H9 (cell line): ENCODE data around the gene GFPT2. TPM values are rescaled to one million over a fixed set of nuclear protein-coding genes. Genes with fewer than 3 reads are reported as not detected.

ENCODE experiments used
- DNase-seq: peaks from one replicate; pipeline ENCODE4 v3.0.0-alpha.2; 2017
- H2AFZ ChIP-seq: one replicate; pipeline ENCODE4 v1.6.1; 2013; ENCODE audit warnings: mild to moderate bottlenecking, low read length, control low read depth, moderate library complexity
- H2AK5ac ChIP-seq: 2 replicates; pipeline ENCODE4 v1.6.1; 2013; ENCODE audit warnings: low read length, control low read depth, mixed read lengths; ENCODE audit not compliant: insufficient read length
- H2BK120ac ChIP-seq: one replicate; pipeline ENCODE4 v1.6.1; 2013; ENCODE audit warnings: low read depth, mild to moderate bottlenecking, low read length, control low read depth, inconsistent platforms; ENCODE audit not compliant: poor library complexity, severe bottlenecking
- H2BK12ac ChIP-seq: 2 replicates; pipeline ENCODE4 v1.6.1; 2013; ENCODE audit warnings: low read length, control low read depth, mixed read lengths, low read depth; ENCODE audit not compliant: insufficient read length
- H2BK15ac ChIP-seq: 2 replicates; pipeline ENCODE4 v1.6.1; 2013; ENCODE audit warnings: low read depth, low read length, control low read depth
- H2BK20ac ChIP-seq: one replicate; pipeline ENCODE4 v1.6.1; 2013; ENCODE audit warnings: low read depth, mild to moderate bottlenecking, low read length, control low read depth, inconsistent platforms; ENCODE audit not compliant: poor library complexity, severe bottlenecking
- H2BK5ac ChIP-seq: 2 replicates; pipeline ENCODE4 v1.6.1; 2013; ENCODE audit warnings: low read length, control low read depth, mixed read lengths; ENCODE audit not compliant: insufficient read length
- H3K14ac ChIP-seq: 2 replicates; pipeline ENCODE4 v1.6.1; 2013; ENCODE audit warnings: low read length, control low read depth; ENCODE audit not compliant: insufficient read depth
- H3K18ac ChIP-seq: 2 replicates; pipeline ENCODE4 v1.6.1; 2013; ENCODE audit warnings: low read depth, mild to moderate bottlenecking, mixed read lengths, low read length, control low read depth; ENCODE audit not compliant: insufficient read length
- H3K23ac ChIP-seq: 2 replicates; pipeline ENCODE4 v1.6.1; 2013; ENCODE audit warnings: low read length, control low read depth, mixed read lengths, low read depth; ENCODE audit not compliant: insufficient read length
- H3K23me2 ChIP-seq: 2 replicates; pipeline ENCODE4 v1.6.1; 2013; ENCODE audit warnings: low read depth, mild to moderate bottlenecking, mixed read lengths, low read length, control low read depth; ENCODE audit not compliant: insufficient read length, poor library complexity, severe bottlenecking
- H3K27ac ChIP-seq: 2 replicates; pipeline ENCODE4 v1.5.1; 2013; ENCODE audit warnings: low read length, control low read depth, mixed read lengths, low read depth; ENCODE audit not compliant: insufficient read length
- H3K27me3 ChIP-seq: 2 replicates; pipeline ENCODE4 v1.6.1; 2013; ENCODE audit warnings: low read length, control low read depth, inconsistent platforms; ENCODE audit not compliant: insufficient read depth
- H3K4ac ChIP-seq: 2 replicates; pipeline ENCODE4 v1.6.1; 2013; ENCODE audit warnings: low read depth, mild to moderate bottlenecking, control low read depth, inconsistent platforms, low read length, moderate library complexity
- H3K4me1 ChIP-seq: 2 replicates; pipeline ENCODE4 v1.6.1; 2013; ENCODE audit warnings: low read length, control low read depth, inconsistent platforms; ENCODE audit not compliant: insufficient read depth
- H3K4me2 ChIP-seq: 2 replicates; pipeline ENCODE4 v1.6.1; 2013; ENCODE audit warnings: low read length, control low read depth, mixed read lengths; ENCODE audit not compliant: insufficient read length, insufficient read depth
- H3K56ac ChIP-seq: 2 replicates; pipeline ENCODE4 v1.6.1; 2013; ENCODE audit warnings: low read depth, mild to moderate bottlenecking, mixed read lengths, low read length, control low read depth; ENCODE audit not compliant: insufficient read length
- H3K79me1 ChIP-seq: 2 replicates; pipeline ENCODE4 v1.6.1; 2013; ENCODE audit warnings: low read depth, mild to moderate bottlenecking, moderate library complexity, low read length, control low read depth, inconsistent platforms; ENCODE audit not compliant: insufficient read depth, poor library complexity, severe bottlenecking
- H3K79me2 ChIP-seq: 2 replicates; pipeline ENCODE4 v1.6.1; 2013; ENCODE audit warnings: low read length, control low read depth, inconsistent platforms; ENCODE audit not compliant: insufficient read depth
- H3K9ac ChIP-seq: 2 replicates; pipeline ENCODE4 v1.6.1; 2013; ENCODE audit warnings: low read length, control low read depth, mixed read lengths; ENCODE audit not compliant: insufficient read length; ENCODE audit errors: extremely low read depth
- H3K9me3 ChIP-seq: one replicate; pipeline ENCODE4 v1.6.1; 2013; ENCODE audit warnings: low read depth, low read length, inconsistent platforms; ENCODE audit not compliant: control insufficient read depth
- H3T11ph ChIP-seq: one replicate; pipeline ENCODE4 v1.6.1; 2013; ENCODE audit warnings: mild to moderate bottlenecking, low read length, control low read depth, inconsistent platforms
- H4K20me1 ChIP-seq: one replicate; pipeline ENCODE4 v1.6.1; 2013; ENCODE audit not compliant: control insufficient read depth, insufficient read length, insufficient read depth
- H4K5ac ChIP-seq: 2 replicates; pipeline ENCODE4 v1.6.1; 2013; ENCODE audit warnings: low read depth, mild to moderate bottlenecking, mixed read lengths, low read length, control low read depth; ENCODE audit not compliant: insufficient read length
- H4K8ac ChIP-seq: replicated peaks from 2 replicates; pipeline ENCODE4 v1.6.1; 2013; ENCODE audit warnings: low read length, control low read depth, mixed read lengths, low read depth; ENCODE audit not compliant: insufficient read length
- H4K91ac ChIP-seq: 2 replicates; pipeline ENCODE4 v1.6.1; 2013; ENCODE audit warnings: low read depth, mild to moderate bottlenecking, moderate library complexity, mixed read lengths, low read length, control low read depth; ENCODE audit not compliant: insufficient read length
- H3K27ac Mint-ChIP-seq, 3 experiments: 2 replicates in 2 of 3; 3 replicates in 1 of 3; pipeline ENCODE4 v1.8.0; 2020 to 2021; ENCODE audit warnings: mixed read lengths in 3 of 3, mild to moderate bottlenecking in 1 of 3, moderate library complexity in 1 of 3
- H3K27me3 Mint-ChIP-seq: 2 replicates; pipeline ENCODE4 v1.8.0; 2021; ENCODE audit warnings: low read depth, mild to moderate bottlenecking, moderate library complexity, mixed read lengths
- H3K36me3 Mint-ChIP-seq, 3 experiments: 2 replicates in 2 of 3; 3 replicates in 1 of 3; pipeline ENCODE4 v1.8.0; 2020 to 2021; ENCODE audit warnings: low read depth in 3 of 3, mixed read lengths in 3 of 3; ENCODE audit not compliant: insufficient read depth in 1 of 3
- H3K4me1 Mint-ChIP-seq, 2 experiments: 2 replicates each; pipeline ENCODE4 v1.8.0; 2020; ENCODE audit warnings: mixed read lengths in 2 of 2
- H3K4me3 Mint-ChIP-seq, 2 experiments: 2 replicates in 1 of 2; 3 replicates in 1 of 2; pipeline ENCODE4 v1.8.0; 2020 to 2021; ENCODE audit warnings: mild to moderate bottlenecking in 2 of 2, mixed read lengths in 2 of 2, moderate library complexity in 1 of 2
- H3K9me3 Mint-ChIP-seq, 2 experiments: 2 replicates in 1 of 2; 3 replicates in 1 of 2; pipeline ENCODE4 v1.8.0; 2020; ENCODE audit warnings: mild to moderate bottlenecking in 2 of 2, mixed read lengths in 2 of 2, moderate library complexity in 1 of 2
- CTCF ChIP-seq: fragments of 200-600 bp; sonication (generic); conservative IDR thresholded peaks from 3 replicates; pipeline ENCODE4 v1.8.0; 2021; ENCODE audit warnings: antibody characterized with exemption, mild to moderate bottlenecking
- WGBS: extraction: QIAGEN DNeasy Blood & Tissue Kit; methylation state at CpG from one replicate; pipeline ENCODE4 v1.1.7; 2013; ENCODE audit warnings: missing lambda C conversion rate, low lambda C conversion rate, mixed read lengths; ENCODE audit not compliant: insufficient read length; ENCODE audit errors: extremely low coverage; 5-methylcytosine and 5-hydroxymethylcytosine counted together
- total RNA-seq: library from RNA; stranded (reverse); gene quantifications from 2 replicates; pipeline ENCODE4 v1.2.1, GENCODE V29; 2021

Gene GFPT2
- total RNA-seq, 1 experiment from 2014 or later: 89.8 TPM

GRCh38 chr5:180297587-180298282 lies 55.4 kb downstream of the GFPT2 start:
- no peaks in the 10 kb centered on the region for H3K79me2 ChIP-seq
- no peaks in the 10 kb centered on the region for H4K20me1 ChIP-seq
- no peak overlapping the region for H2BK15ac ChIP-seq
- no peak overlapping the region for H2BK20ac ChIP-seq
- H3K4me2 ChIP-seq: no peak overlapping the region
- no peak overlapping the region for H2BK12ac ChIP-seq
- H4K5ac ChIP-seq: no peak overlapping the region
- H3K4me3 Mint-ChIP-seq: no peak overlapping the region
- H3K27ac ChIP-seq: no peak overlapping the region
- no peak overlapping the region for H4K91ac ChIP-seq
- H3K4ac ChIP-seq: no peak overlapping the region
- no peak overlapping the region; a peak in 1 of 7 replicates for H3K27ac Mint-ChIP-seq
- peaks cover 27 to 39% (median 35%) of the 10 kb centered on the region in 3 experiments for H3K36me3 Mint-ChIP-seq
- no CpG with 5 or more reads among the region's 2 CpGs for WGBS
- H2AK5ac ChIP-seq: no peak overlapping the region
- no peaks in the 10 kb centered on the region; the same call in 1 of the 2 replicates for H3K27me3 Mint-ChIP-seq
- H3K79me1 ChIP-seq: no peaks in the 10 kb centered on the region
- H3K23ac ChIP-seq: no peak overlapping the region
- no peaks in the 10 kb centered on the region for H3K23me2 ChIP-seq
- H3K4me1 Mint-ChIP-seq: peaks cover 13 to 21% of the 10 kb centered on the region in 2 experiments
- H3K4me1 ChIP-seq: peaks cover 2% of the 10 kb centered on the region; the same call in 1 of the 2 replicates
- no peak overlapping the region for H3K18ac ChIP-seq
- H4K8ac ChIP-seq: no peak overlapping the region
- TF ChIP-seq CTCF: no peak
- H3K14ac ChIP-seq: no peak overlapping the region
- H3K27me3 ChIP-seq: no peaks in the 10 kb centered on the region
- H2BK120ac ChIP-seq: no peak overlapping the region
- H3K9me3 Mint-ChIP-seq: no peaks in the 10 kb centered on the region; a peak in 2 of 5 replicates
- no peak overlapping the region for H2BK5ac ChIP-seq
- no peaks in the 10 kb centered on the region for H3K9me3 ChIP-seq
- no peak overlapping the region for H3K9ac ChIP-seq
- no peak overlapping the region for H3T11ph ChIP-seq
- H3K56ac ChIP-seq: no peak overlapping the region
- DNase-seq: no peak
- no peak overlapping the region for H2AFZ ChIP-seq
